Vagina (tissue), 2 donors: ENCODE data around the gene HMCN1. TPM values are rescaled to one million over a fixed set of nuclear protein-coding genes. Genes with fewer than 3 reads are reported as not detected.

Source experiments
- DNase-seq, 2 donors: peaks; one replicate each; pipeline ENCODE4 v3.0.0-alpha.2; 2017; ENCODE audit errors: extremely low spot score in 2 of 2
- H3K27ac ChIP-seq: fragments of 200-600 bp; sonication (generic); one replicate; pipeline ENCODE4 v1.5.1; 2019
- H3K27me3 ChIP-seq: fragments of 200-600 bp; sonication (generic); one replicate; pipeline ENCODE4 v1.5.1; 2019
- H3K36me3 ChIP-seq, 2 donors: fragments of 200-600 bp; sonication (generic); one replicate each; pipeline ENCODE4 v1.5.1; 2017 to 2019
- H3K4me1 ChIP-seq: fragments of 200-600 bp; sonication (generic); one replicate; pipeline ENCODE4 v1.5.1; 2019
- H3K4me3 ChIP-seq, 2 donors: fragments of 200-600 bp; sonication (generic); 1 replicate in 1 of 2; 2 replicates in 1 of 2; pipeline ENCODE4 v1.5.1; 2016 to 2019
- H3K9me3 ChIP-seq: fragments of 200-600 bp; sonication (generic); one replicate; pipeline ENCODE4 v1.5.1; 2019
- POLR2A ChIP-seq, 2 donors: fragments of 450-650 bp; IDR thresholded peaks; one replicate each; pipeline ENCODE4 v1.6.1; 2017; ENCODE audit warnings: antibody characterized with exemption in 2 of 2, mild to moderate bottlenecking in 2 of 2, moderate library complexity in 2 of 2
- POLR2AphosphoS5 ChIP-seq, 2 donors: sonication (generic); formaldehyde crosslinking; IDR thresholded peaks; one replicate each; pipeline ENCODE4 v1.9.0; 2017; ENCODE audit warnings: antibody characterized with exemption in 2 of 2, mild to moderate bottlenecking in 2 of 2, low read depth in 1 of 2; ENCODE audit not compliant: insufficient read depth in 1 of 2
- intact Hi-C: fragments of 100-400 bp; cut with DNase I; formaldehyde crosslinking; loops from one replicate; pipeline ENCODE4 v1.15.1; 2023
- total RNA-seq: library from RNA; depleted of rRNA; stranded (reverse); fragments of >200 nt; gene quantifications from one replicate; pipeline ENCODE4 v1.2.3, GENCODE V29; 2016
- TF ChIP-seq, protein P1 (sequence below), 3 experiments: fragments of 450-650 bp in 2 of 3; fragments of 200-600 bp in 1 of 3; sonication (generic) in 1 of 3; IDR thresholded peaks; one replicate each; pipeline ENCODE4 v1.5.1; 2017 to 2019; ENCODE audit warnings: antibody characterized with exemption in 3 of 3, mild to moderate bottlenecking in 2 of 3, moderate library complexity in 2 of 3

HMCN1 gene
- total RNA-seq, 1 donor from 2014 or later = 10.6 TPM

DNA sequence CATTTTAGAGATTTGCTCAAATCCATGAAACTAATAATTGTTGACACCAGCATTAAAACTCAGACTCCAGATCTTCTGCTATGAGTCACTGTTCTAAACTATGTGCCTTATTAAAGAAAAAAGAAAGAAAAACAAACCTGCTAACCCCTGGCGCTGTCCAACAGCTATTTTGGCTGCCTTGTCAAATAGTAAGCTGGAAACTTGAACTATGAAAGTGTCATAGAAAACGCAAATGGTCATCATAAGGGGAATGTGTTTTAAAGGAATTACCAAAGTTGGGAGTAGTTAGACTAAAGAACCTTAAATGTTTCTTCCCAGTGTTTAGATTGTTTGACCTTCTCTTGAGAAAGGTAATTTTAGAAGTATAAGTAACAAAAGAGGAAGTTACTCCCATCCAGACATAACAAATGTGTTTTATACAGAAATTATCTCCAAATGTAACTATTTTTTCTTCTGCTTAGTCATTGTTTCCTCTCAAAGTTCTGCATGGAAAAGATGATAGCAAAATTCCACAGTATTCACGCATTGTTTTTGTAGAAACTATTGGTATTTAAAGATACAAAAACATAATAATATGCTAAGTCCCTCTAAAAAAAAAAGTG lies 368.5 kb downstream of the HMCN1 start:
- TF ChIP-seq, protein P1, sequence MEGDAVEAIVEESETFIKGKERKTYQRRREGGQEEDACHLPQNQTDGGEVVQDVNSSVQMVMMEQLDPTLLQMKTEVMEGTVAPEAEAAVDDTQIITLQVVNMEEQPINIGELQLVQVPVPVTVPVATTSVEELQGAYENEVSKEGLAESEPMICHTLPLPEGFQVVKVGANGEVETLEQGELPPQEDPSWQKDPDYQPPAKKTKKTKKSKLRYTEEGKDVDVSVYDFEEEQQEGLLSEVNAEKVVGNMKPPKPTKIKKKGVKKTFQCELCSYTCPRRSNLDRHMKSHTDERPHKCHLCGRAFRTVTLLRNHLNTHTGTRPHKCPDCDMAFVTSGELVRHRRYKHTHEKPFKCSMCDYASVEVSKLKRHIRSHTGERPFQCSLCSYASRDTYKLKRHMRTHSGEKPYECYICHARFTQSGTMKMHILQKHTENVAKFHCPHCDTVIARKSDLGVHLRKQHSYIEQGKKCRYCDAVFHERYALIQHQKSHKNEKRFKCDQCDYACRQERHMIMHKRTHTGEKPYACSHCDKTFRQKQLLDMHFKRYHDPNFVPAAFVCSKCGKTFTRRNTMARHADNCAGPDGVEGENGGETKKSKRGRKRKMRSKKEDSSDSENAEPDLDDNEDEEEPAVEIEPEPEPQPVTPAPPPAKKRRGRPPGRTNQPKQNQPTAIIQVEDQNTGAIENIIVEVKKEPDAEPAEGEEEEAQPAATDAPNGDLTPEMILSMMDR (IDR thresholded peaks at IDR 0.05) = no peak
- no peak for TF ChIP-seq POLR2A (IDR thresholded peaks at IDR 0.05)
- no peak for TF ChIP-seq POLR2AphosphoS5 (IDR thresholded peaks at IDR 0.05; ENCODE audit: insufficient read depth in 1 of 2, low read depth in 1 of 2)
- Histone ChIP-seq H3K27ac (no peak overlapping the region), H3K36me3 (no peaks in the 10 kb centered on the region), H3K27me3 (no peaks in the 10 kb centered on the region), H3K4me1 (peaks cover 11% of the 10 kb centered on the region), H3K4me3 (no peak overlapping the region), H3K9me3 (no peaks in the 10 kb centered on the region)
- DNase-seq = no peak
- intact Hi-C loops = no loop called here

DNA sequence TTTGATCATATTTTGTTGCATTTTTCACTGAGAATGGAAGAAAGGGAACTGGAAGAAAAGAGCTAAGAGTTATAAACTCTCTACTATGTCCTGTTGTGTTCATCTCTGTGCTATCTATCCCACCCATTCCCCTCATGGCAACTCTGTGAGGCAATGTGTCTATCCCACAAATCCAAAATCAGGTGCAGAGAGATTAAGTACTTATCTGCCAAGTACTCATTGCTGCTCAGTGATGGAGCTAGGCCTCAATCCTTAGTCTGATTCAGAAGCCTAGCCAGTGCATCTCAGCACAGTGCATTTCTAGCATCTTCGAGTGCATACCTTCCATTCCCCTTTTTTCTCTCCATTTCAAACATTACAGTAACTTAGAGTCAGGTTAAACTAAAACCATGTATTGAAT lies 370.3 kb downstream of the HMCN1 start:
- Histone ChIP-seq H3K27ac (no peak overlapping the region), H3K27me3 (no peaks in the 10 kb centered on the region), H3K4me1 (peaks cover 11% of the 10 kb centered on the region), H3K36me3 (no peaks in the 10 kb centered on the region), H3K4me3 (no peak overlapping the region), H3K9me3 (no peaks in the 10 kb centered on the region)
- no peak for TF ChIP-seq POLR2A (IDR thresholded peaks at IDR 0.05)
- TF ChIP-seq POLR2AphosphoS5 (IDR thresholded peaks at IDR 0.05; ENCODE audit: insufficient read depth in 1 of 2, low read depth in 1 of 2) = no peak
- TF ChIP-seq, protein P1 (IDR thresholded peaks at IDR 0.05) = no peak
- no peak for DNase-seq
- intact Hi-C loops = no loop called here

DNA sequence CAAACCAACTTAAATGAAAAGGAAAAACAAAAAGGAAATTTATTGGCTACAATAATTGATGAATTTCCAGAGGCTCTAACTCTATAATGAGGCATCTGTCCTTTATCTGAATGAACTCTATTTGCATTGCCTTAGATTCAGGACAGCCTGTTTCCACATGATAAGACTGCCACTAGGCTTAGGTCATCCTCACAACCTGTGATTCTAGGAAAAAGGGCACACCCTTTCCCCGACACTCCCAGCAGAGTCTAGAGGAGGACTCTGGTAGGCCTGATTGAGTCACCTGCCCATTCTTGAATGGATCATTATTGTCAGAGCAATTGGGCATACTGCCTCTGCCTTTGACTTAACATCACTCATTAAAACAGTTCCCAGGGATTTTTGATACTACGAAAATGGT lies 378.1 kb downstream of the HMCN1 start:
- DNase-seq = no peak
- Histone ChIP-seq H3K27ac (no peak overlapping the region), H3K4me1 (no peaks in the 10 kb centered on the region), H3K9me3 (no peaks in the 10 kb centered on the region), H3K4me3 (no peak overlapping the region), H3K27me3 (no peaks in the 10 kb centered on the region), H3K36me3 (no peaks in the 10 kb centered on the region)
- TF ChIP-seq, protein P1 (IDR thresholded peaks at IDR 0.05) = no peak
- no peak for TF ChIP-seq POLR2A (IDR thresholded peaks at IDR 0.05)
- TF ChIP-seq POLR2AphosphoS5 (IDR thresholded peaks at IDR 0.05; ENCODE audit: insufficient read depth in 1 of 2, low read depth in 1 of 2) = no peak
- intact Hi-C loops = no loop called here

DNA sequence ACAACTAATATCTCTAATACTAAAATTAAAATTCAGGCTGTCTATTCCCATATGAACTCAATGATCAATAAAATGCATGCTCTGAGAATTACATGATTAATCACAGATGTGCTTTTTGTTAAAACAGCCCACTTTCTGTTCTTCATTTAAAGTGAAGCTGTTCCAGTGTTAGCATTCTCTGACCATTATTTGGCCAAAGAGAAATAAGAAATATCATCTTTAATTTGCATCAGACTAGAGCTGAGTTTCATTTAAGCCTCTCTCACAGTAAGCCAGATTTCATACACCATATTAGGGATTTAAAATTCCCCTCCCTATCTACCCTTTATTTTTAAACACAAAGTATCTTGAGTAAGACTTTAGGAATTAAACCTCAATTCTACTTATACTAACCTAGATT lies 379.3 kb downstream of the HMCN1 start:
- intact Hi-C loops = no loop called here
- no peak overlapping the region for H3K27ac ChIP-seq
- DNase-seq = no peak
- no peaks in the 10 kb centered on the region for H3K4me1 ChIP-seq
- no peak overlapping the region for H3K4me3 ChIP-seq
- no peak for TF ChIP-seq POLR2AphosphoS5 (IDR thresholded peaks at IDR 0.05; ENCODE audit: insufficient read depth in 1 of 2, low read depth in 1 of 2)
- TF ChIP-seq POLR2A (IDR thresholded peaks at IDR 0.05) = no peak
- TF ChIP-seq, protein P1 (IDR thresholded peaks at IDR 0.05) = no peak
- H3K27me3 ChIP-seq = no peaks in the 10 kb centered on the region
- H3K36me3 ChIP-seq = no peaks in the 10 kb centered on the region
- H3K9me3 ChIP-seq = no peaks in the 10 kb centered on the region

DNA sequence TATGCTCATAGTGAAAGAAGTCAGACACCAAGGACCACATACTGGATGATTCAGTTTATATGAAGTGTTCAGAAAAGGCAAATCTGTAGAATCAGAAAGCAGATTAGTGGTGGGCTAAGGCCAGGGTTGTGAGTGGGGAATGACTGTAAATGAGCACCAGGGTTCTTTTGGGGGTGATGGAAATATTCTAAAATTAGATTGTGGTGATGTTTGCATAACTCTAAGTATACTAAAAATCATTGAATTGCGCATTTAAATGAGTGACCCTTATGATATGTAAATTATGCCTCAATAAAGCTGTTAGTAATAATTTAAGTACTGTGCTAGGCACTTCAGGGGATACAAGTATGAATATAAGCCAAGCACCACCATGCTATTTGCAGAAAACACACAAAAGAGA lies 384.5 kb downstream of the HMCN1 start:
- no peak for DNase-seq
- peaks cover 0 to 3% of the 10 kb centered on the region in 2 donors for H3K36me3 ChIP-seq
- intact Hi-C loops = no loop called here
- H3K27me3 ChIP-seq = no peaks in the 10 kb centered on the region
- no peaks in the 10 kb centered on the region for H3K4me1 ChIP-seq
- no peak overlapping the region for H3K4me3 ChIP-seq
- H3K9me3 ChIP-seq = no peaks in the 10 kb centered on the region
- no peak overlapping the region for H3K27ac ChIP-seq
- TF ChIP-seq, protein P1 (IDR thresholded peaks at IDR 0.05) = no peak
- TF ChIP-seq POLR2AphosphoS5 (IDR thresholded peaks at IDR 0.05; ENCODE audit: insufficient read depth in 1 of 2, low read depth in 1 of 2) (no peak), POLR2A (IDR thresholded peaks at IDR 0.05) (no peak)
